ENCODE measurements around the gene RAP1GAP.

Gene RAP1GAP

GRCh38 chr1:21661886-21662285 is 7.3 kb downstream of the RAP1GAP start:
- no peak for FAIRE-seq

- no peak for FAIRE-seq
Observed at GRCh38 chr1:21659924-21660326, 9.2 kb downstream of the RAP1GAP start.

DNA sequence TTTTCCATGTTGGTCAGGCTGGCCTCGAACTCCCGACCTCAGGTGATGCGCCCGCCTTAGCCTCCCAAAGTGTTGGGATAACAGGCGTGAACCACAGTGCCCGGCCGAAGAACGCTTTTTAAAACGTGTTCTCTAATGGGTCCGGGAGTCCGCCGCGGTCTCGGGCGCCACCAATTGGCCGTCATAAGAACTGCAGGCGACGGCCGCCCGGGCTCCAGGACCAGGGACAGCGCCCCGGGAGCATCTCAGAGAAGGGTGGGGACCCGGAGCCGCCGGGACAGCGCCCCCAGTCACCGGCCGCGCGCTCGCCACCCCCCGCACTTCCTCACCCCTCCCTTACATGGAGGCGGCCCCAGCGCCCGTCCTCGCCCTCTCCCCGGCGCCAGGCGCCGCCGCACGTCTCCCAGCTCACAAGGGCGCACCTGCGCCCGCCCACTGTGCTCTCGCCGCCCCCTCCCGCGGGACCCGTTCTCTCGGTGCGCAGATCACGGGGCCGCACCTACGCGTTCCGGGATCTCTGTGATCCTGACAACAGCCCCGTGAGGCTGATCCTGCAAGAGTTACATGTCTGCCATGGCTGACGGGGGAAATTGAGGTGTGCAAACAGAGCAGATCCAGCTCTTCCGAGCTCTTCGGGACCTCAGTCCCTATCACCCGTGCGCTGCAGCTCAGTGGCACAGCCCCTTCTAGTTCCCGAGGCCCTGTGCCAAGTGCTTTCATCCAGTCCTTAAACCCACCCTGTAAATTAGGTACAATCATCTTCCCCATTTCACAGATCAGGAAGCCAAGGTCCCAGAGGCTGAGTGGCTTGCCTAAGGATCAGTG is 9.8 kb downstream of the RAP1GAP start:
- FAIRE-seq, result no peak

GRCh38 chr1:21657456-21658190 is 11.5 kb downstream of the RAP1GAP start:
- no peak for FAIRE-seq

GRCh38 chr1:21655748-21656147 is 13.4 kb downstream of the RAP1GAP start:
- FAIRE-seq, result no peak

DNA sequence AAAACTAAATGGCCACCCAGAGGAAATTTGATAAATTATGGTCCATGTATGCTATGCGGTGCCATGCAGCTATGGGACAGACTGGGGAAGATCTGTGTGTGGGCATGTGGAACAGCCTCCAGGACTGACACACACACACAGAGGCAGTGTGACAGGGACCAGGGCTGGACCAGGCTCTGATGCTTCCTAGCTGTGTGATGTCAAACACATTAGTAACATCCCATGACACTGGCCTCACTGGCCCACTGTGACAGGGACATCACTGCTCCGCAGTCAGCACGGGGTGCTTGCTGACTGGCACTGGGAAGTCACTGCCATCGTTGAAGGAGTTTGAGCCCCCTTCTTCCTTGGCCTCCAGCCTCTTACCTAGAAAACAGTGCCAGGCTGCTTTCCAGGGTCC is 13.9 kb downstream of the RAP1GAP start:
- FAIRE-seq, result no peak

DNA sequence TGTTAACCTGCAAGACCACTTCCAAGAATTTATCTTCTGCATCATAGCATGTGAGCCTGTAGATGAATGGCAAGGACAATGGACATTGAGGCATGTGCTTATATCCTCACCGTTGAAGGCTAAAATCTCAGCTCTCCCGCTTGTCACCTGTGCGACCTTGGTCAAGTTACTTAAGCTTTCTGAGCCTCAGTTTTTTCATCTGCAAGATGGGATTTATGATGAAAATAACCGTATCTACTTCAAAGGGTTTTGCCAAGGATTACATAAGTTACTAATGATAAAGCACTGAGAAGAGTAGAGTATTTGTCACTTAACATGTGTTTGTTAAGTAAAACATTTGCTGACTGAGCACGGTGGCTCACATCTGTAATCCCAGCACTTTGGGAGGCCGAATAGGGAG is 14.9 kb downstream of the RAP1GAP start:
- no peak for FAIRE-seq

DNA sequence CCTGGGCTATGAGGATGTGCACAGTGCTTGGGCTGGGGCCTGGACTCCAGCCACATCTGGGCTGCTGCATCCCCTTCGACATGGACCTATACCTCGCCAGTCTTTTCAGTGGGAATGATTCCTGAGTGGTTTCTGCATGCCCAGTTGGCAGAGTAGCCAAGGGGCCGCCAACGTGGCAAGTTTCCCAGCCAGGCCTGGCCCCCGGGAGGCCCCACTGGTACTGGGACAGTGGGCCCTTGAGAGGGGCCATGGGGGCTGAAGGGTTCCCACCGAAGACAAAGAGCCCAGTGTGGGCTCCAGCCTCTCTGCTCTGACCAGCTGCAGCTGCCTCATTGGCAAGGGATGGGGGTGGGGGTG is 15.4 kb downstream of the RAP1GAP start:
- no peak for FAIRE-seq

DNA sequence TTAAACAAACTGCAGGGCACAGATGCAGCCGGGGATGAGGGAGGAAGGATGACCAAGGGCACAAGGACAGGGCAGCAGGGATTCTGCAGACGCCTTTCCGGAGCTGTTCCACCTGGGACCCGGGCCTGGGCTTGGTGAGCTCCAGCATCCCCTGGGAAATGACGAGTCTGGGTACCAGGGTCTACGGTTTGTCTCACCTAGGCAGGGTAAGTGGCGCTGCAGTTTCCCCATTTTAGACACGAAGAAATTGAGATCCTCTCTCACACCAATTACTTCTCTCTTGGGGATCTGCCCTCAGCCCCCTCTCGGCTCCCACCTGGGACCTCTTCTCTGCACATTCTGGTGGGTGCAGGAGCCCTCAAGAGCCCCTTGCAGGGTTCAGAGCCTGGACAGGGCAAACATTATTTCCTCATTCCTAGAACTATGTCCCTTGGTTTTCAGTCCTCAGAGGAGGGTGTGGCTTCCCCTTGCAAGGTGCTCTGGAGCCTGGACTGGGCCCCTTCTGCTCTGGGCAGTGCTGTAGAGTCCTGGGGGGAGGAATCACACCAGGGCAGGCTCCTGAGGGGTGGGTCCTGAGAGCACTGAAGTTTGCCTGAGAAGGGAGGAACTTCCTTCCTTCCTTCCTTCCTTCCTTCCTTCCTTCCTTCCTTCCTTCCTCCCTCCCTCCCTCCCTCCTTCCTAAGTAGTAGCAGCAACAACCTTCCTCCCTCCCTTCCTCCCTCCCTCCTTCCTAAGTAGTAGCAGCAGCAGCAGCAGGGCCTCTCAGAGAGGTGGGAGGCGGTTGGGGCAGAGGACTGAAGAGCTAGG is 16.0 kb downstream of the RAP1GAP start:
- FAIRE-seq, result no peak

GRCh38 chr1:21652101-21652936 is 16.8 kb downstream of the RAP1GAP start:
- FAIRE-seq, result no peak

- FAIRE-seq, result no peak
Observed at GRCh38 chr1:21651214-21652042, 17.7 kb downstream of the RAP1GAP start.

- no peak for FAIRE-seq
Observed at GRCh38 chr1:21650400-21650799, 18.8 kb downstream of the RAP1GAP start.

- no peak for FAIRE-seq
Observed at GRCh38 chr1:21649315-21649714, 19.8 kb downstream of the RAP1GAP start.

GRCh38 chr1:21648791-21649190 is 20.4 kb downstream of the RAP1GAP start:
- FAIRE-seq, result no peak

GRCh38 chr1:21648352-21648730 is 20.8 kb downstream of the RAP1GAP start:
- no peak for FAIRE-seq

DNA sequence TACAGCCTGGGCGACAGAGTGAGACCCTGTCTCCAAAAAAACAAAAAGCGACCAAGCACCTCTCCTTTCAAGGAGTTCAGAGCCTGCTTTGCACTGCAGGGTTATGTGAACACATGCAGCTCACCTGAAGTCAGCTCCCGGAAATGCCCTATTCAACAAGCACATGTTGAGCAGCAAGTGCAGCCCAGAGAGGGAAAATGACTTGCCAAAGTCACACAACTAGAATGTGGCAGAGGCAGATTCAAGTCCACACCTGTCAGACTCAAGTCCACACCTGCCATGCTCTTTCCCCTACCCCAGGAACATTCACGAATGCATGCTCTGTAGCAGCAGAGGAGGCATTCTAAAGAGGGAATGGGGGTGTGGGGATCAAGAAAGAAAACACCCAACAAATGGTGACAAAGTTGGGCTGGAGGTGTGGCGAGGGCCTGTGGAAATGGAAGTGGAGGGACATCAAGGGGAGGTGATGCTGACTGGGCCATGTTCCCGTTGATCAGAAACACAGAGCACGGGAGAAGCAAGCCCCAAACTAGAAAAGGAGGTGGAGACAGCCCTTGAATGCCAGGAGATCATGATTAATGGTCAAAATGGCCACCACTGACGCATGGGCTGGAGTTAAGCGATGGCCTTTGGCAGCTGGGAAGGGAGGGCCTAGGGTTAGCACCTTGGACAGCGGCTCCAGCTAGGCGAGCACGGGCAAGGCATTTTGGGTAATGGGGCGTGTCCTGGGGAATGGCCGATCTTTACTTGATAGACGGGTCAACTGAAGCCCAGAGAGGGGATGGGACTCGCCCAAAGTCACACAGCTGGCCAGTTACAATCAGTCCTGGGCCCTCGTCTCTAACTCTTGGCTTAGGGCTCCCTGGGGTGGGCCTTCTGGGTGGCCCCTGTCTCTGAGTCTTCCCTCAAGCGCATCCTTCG is 21.5 kb downstream of the RAP1GAP start:
- FAIRE-seq, result no peak

GRCh38 chr1:21645550-21645949 is 23.6 kb downstream of the RAP1GAP start:
- no peak for FAIRE-seq

GRCh38 chr1:21644906-21645305 is 24.3 kb downstream of the RAP1GAP start:
- FAIRE-seq, result no peak

GRCh38 chr1:21644348-21644747 is 24.8 kb downstream of the RAP1GAP start:
- FAIRE-seq, result no peak

GRCh38 chr1:21643624-21644023 is 25.5 kb downstream of the RAP1GAP start:
- FAIRE-seq, result no peak

Measured in TTC549 (cell line).